ENCODE measurements around the gene ABITRAM. TPM values are rescaled to one million over a fixed set of nuclear protein-coding genes. Genes with fewer than 3 reads are reported as not detected.

ABITRAM gene
- polyA plus RNA-seq, 3 donors, result 15.9 to 27.5 (median 16.1) TPM

GRCh38 chr9:108933718-108934322 lies 380 bp upstream of the ABITRAM start, which contains the start of gene ELP1:
TSS of gene ELP1 (minus strand) at chr9:108934124. CDS start at chr9:108931146, 2,978 bp downstream.
- peaks cover 24 to 36% of the 10 kb centered on the region in 2 donors for H3K36me3 Mint-ChIP-seq
- H3K9me3 Mint-ChIP-seq, result no peaks in the 10 kb centered on the region
- Histone ChIP-seq H3K4me3 (replicated peaks in 1 of 3; ENCODE audit: low read depth in 2 of 3, low read length in 3 of 3) (peak within 1 kb of the TSS; percentile 69 to 96 (median 88)), H3K9me3 (replicated peaks in 1 of 2; ENCODE audit: control insufficient read depth in 1 of 2, insufficient read depth in 1 of 2, low read length in 2 of 2) (no peaks in the 10 kb centered on the region), H3K36me3 (replicated peaks in 1 of 2; ENCODE audit: control insufficient read depth in 1 of 2, insufficient read depth in 2 of 2, low read length in 2 of 2) (peaks cover 7 to 33% of the 10 kb centered on the region in 2 donors), H3K27ac (ENCODE audit: low read depth in 1 of 2, low read length in 2 of 2) (peak within 1 kb of the TSS; percentile 86 to 93), H3K9ac (ENCODE audit: insufficient read depth, low read length, poor library complexity, severe bottlenecking) (peak within 1 kb of the TSS; percentile 84), H4K20me1 (ENCODE audit: insufficient read depth, low read length) (no peaks in the 10 kb centered on the region), H3K79me2 (ENCODE audit: insufficient read depth, low read length) (peaks cover 44% of the 10 kb centered on the region), H3K27me3 (ENCODE audit: control insufficient read depth in 2 of 2, insufficient read depth in 2 of 2, low read length in 2 of 2) (no peaks in the 10 kb centered on the region), H3K4me1 (ENCODE audit: control insufficient read depth in 1 of 2, insufficient read depth in 2 of 2, low read length in 2 of 2) (peaks cover 19 to 25% of the 10 kb centered on the region in 2 donors), H2AFZ (ENCODE audit: insufficient read depth, low read depth, low read length, poor library complexity, severe bottlenecking) (peak within 1 kb of the TSS; percentile 98), H3K4me2 (replicated peaks; ENCODE audit: extremely low read depth, low read length, poor library complexity, severe bottlenecking) (peak within 1 kb of the TSS; percentile 95)
- peak; percentile 92 to 93 (median 93) for DNase-seq
- H3K27me3 Mint-ChIP-seq (ENCODE audit: low read depth in 3 of 3), result peaks cover 0 to 1% (median 0%) of the 10 kb centered on the region in 3 donors
- peaks cover 19% of the 10 kb centered on the region for H3K4me1 Mint-ChIP-seq
- intact Hi-C loops (cut with micrococcal nuclease), result loop anchor here in 1 of 2 donors (5.0 to 10.0 kb wide), 2 partner anchors 78 to 191 kb away; partner anchors contain the start of gene CTNNAL1
- H3K4me3 Mint-ChIP-seq, result peak within 1 kb of the TSS; percentile 97 to 98
- WGBS (ENCODE audit: insufficient coverage), result 0% methylated on average over 45 of the region's 48 CpGs
- H3K27ac Mint-ChIP-seq, result peak within 1 kb of the TSS; percentile 91 to 97 (median 96)
- peak; percentile 32 for TF ChIP-seq CTCF (IDR thresholded peaks at IDR 0.05)

GRCh38 chr9:108937561-108938305 lies 3.5 kb downstream of the ABITRAM start:
- Histone ChIP-seq H3K36me3 (replicated peaks in 1 of 2; ENCODE audit: control insufficient read depth in 1 of 2, insufficient read depth in 2 of 2, low read length in 2 of 2) (peaks cover 25 to 53% of the 10 kb centered on the region in 2 donors), H4K20me1 (ENCODE audit: insufficient read depth, low read length) (no peaks in the 10 kb centered on the region), H2AFZ (ENCODE audit: insufficient read depth, low read depth, low read length, poor library complexity, severe bottlenecking) (no peak overlapping the region), H3K4me3 (replicated peaks in 1 of 3; ENCODE audit: low read depth in 2 of 3, low read length in 3 of 3) (no peak overlapping the region), H3K4me2 (replicated peaks; ENCODE audit: extremely low read depth, low read length, poor library complexity, severe bottlenecking) (no peak overlapping the region), H3K27ac (ENCODE audit: low read depth in 1 of 2, low read length in 2 of 2) (no peak overlapping the region), H3K4me1 (ENCODE audit: control insufficient read depth in 1 of 2, insufficient read depth in 2 of 2, low read length in 2 of 2) (peaks cover 16 to 22% of the 10 kb centered on the region in 2 donors), H3K79me2 (ENCODE audit: insufficient read depth, low read length) (peaks cover 32% of the 10 kb centered on the region), H3K9ac (ENCODE audit: insufficient read depth, low read length, poor library complexity, severe bottlenecking) (no peak overlapping the region), H3K27me3 (ENCODE audit: control insufficient read depth in 2 of 2, insufficient read depth in 2 of 2, low read length in 2 of 2) (no peaks in the 10 kb centered on the region), H3K9me3 (replicated peaks in 1 of 2; ENCODE audit: control insufficient read depth in 1 of 2, insufficient read depth in 1 of 2, low read length in 2 of 2) (no peaks in the 10 kb centered on the region)
- DNase-seq, result no peak
- Mint-ChIP-seq H3K27me3 (ENCODE audit: low read depth in 3 of 3) (peaks cover 0 to 1% (median 0%) of the 10 kb centered on the region in 3 donors), H3K4me1 (peaks cover 17% of the 10 kb centered on the region), H3K27ac (no peak overlapping the region), H3K9me3 (no peaks in the 10 kb centered on the region), H3K36me3 (peaks cover 34 to 40% of the 10 kb centered on the region in 2 donors), H3K4me3 (no peak overlapping the region)
- WGBS (ENCODE audit: insufficient coverage), result 100% methylated on average over 2 of the region's 5 CpGs
- no peak for TF ChIP-seq CTCF (IDR thresholded peaks at IDR 0.05)
- intact Hi-C loops (cut with micrococcal nuclease), result loop anchor here in 1 of 2 donors (10.0 kb wide), 1 partner anchor 187 kb away; no protein-coding TSS in a partner anchor

Measured in CD14-positive monocyte (primary cell).